Measurements from ENCODE around the gene STK16. TPM values are rescaled to one million over a fixed set of nuclear protein-coding genes. Genes with fewer than 3 reads are reported as not detected.

The STK16 gene
- total RNA-seq, 6 experiments from 2014 or later = 25.1 to 30.7 (median 28.2) TPM

- H3K27me3 Mint-ChIP-seq (ENCODE audit: insufficient read depth) = peaks cover 3% of the 10 kb centered on the region
- peak overlapping the region; percentile 97 for H3K4me3 Mint-ChIP-seq
- peaks cover 37% of the 10 kb centered on the region for H3K4me1 Mint-ChIP-seq (ENCODE audit: low read depth)
- H3K27ac Mint-ChIP-seq = peak overlapping the region; percentile 97
- H3K9me3 Mint-ChIP-seq = no peaks in the 10 kb centered on the region
- peaks cover 11% of the 10 kb centered on the region; the same call in 1 of the 2 replicates for H3K36me3 Mint-ChIP-seq (ENCODE audit: low read depth)
- no peak for TF ChIP-seq CTCF (IDR thresholded peaks at IDR 0.05)
- DNase-seq = no peak
These were observed 586 bp downstream of the STK16 start for GRCh38 chr2:219245899-219246230.

DNA sequence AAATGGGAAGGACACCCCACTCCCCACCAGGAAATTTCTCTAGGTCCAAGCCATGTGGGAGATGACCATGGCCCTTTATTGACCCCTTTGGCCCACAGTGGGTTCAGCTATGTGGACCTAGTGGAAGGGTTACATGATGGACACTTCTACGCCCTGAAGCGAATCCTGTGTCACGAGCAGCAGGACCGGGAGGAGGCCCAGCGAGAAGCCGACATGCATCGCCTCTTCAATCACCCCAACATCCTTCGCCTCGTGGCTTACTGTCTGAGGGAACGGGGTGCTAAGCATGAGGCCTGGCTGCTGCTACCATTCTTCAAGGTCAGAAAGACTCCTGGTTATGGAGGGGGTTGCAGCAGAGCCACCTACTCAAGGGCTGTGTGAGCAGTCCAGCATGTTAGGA is 1.3 kb downstream of the STK16 start:
- DNase-seq = no peak
- Mint-ChIP-seq H3K27me3 (ENCODE audit: insufficient read depth) (peaks cover 3% of the 10 kb centered on the region), H3K36me3 (ENCODE audit: low read depth) (peaks cover 15% of the 10 kb centered on the region; the same call in 1 of the 2 replicates), H3K9me3 (no peaks in the 10 kb centered on the region), H3K27ac (peak overlapping the region; percentile 97), H3K4me1 (ENCODE audit: low read depth) (peaks cover 43% of the 10 kb centered on the region), H3K4me3 (peak overlapping the region; percentile 97)
- TF ChIP-seq CTCF (IDR thresholded peaks at IDR 0.05) = no peak

DNA sequence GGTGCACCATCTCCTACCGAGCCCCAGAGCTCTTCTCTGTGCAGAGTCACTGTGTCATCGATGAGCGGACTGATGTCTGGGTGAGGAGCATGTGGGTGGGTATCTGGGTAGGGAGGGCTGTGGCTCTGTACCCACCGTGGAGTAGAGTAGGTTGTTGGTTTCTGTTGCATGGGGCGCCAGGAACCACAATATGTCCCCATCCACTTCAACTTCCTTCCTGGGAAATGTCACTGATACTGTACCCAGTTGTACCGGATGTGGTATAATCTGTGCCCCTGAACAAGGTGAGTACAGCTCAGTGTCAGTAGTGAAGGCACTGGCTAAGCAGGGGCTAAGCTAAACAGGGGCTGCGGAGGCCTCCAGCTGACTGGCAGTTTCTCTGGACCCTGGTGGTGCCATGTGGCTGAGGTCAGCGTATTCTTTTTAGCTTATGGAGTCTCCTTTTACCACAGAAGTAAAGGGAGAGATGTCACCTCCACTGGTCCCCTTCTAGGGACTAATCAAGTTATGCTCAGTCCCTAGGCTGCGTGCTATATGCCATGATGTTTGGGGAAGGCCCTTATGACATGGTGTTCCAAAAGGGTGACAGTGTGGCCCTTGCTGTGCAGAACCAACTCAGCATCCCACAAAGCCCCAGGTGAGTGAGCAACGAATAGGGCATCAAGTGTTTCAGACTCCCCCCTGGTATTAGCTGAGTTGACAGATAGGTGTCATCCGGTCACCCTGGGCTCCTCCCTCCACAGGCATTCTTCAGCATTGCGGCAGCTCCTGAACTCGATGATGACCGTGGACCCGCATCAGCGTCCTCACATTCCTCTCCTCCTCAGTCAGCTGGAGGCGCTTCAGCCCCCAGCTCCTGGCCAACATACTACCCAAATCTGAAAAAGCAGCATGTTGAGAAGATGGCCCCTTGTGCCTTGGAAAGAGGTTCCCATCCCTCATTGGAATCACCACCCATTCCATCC is 2.7 kb downstream of the STK16 start:
- no peaks in the 10 kb centered on the region for H3K9me3 Mint-ChIP-seq
- DNase-seq = no peak
- peaks cover 15% of the 10 kb centered on the region; the same call in 1 of the 2 replicates for H3K36me3 Mint-ChIP-seq (ENCODE audit: low read depth)
- no peak for TF ChIP-seq CTCF (IDR thresholded peaks at IDR 0.05)
- peak overlapping the region; percentile 96 for H3K27ac Mint-ChIP-seq
- H3K4me1 Mint-ChIP-seq (ENCODE audit: low read depth) = peaks cover 57% of the 10 kb centered on the region
- H3K27me3 Mint-ChIP-seq (ENCODE audit: insufficient read depth) = peaks cover 3% of the 10 kb centered on the region
- H3K4me3 Mint-ChIP-seq = no peak overlapping the region

GRCh38 chr2:219248845-219249202 is 3.5 kb downstream of the STK16 start:
- peak overlapping the region; percentile 96 for H3K27ac Mint-ChIP-seq
- peaks cover 3% of the 10 kb centered on the region for H3K27me3 Mint-ChIP-seq (ENCODE audit: insufficient read depth)
- H3K4me3 Mint-ChIP-seq = peak overlapping the region; percentile 44
- peaks cover 15% of the 10 kb centered on the region; the same call in 1 of the 2 replicates for H3K36me3 Mint-ChIP-seq (ENCODE audit: low read depth)
- no peaks in the 10 kb centered on the region for H3K9me3 Mint-ChIP-seq
- peaks cover 57% of the 10 kb centered on the region for H3K4me1 Mint-ChIP-seq (ENCODE audit: low read depth)
- TF ChIP-seq CTCF (IDR thresholded peaks at IDR 0.05) = no peak
- DNase-seq = no peak

GRCh38 chr2:219249203-219249980 is 4.1 kb downstream of the STK16 start:
- Mint-ChIP-seq H3K9me3 (no peaks in the 10 kb centered on the region), H3K36me3 (ENCODE audit: low read depth) (peaks cover 15% of the 10 kb centered on the region; the same call in 1 of the 2 replicates), H3K4me1 (ENCODE audit: low read depth) (peaks cover 56% of the 10 kb centered on the region), H3K27me3 (ENCODE audit: insufficient read depth) (peaks cover 3% of the 10 kb centered on the region), H3K27ac (peak overlapping the region; percentile 96), H3K4me3 (peak overlapping the region; percentile 44)
- no peak for TF ChIP-seq CTCF (IDR thresholded peaks at IDR 0.05)
- peak; percentile 68 for DNase-seq

Data from HFFc6 (cell line).